Stimulated activated CD8-positive, alpha-beta memory T cell treated with anti-CD3 and anti-CD28 coated beads, Interleukin-4, amount 100 ng/mL, for 48 hours (primary cell): Measurements from ENCODE around the gene SUGT1.
"Not testable (repeated sequence)": the region's sequence is repeated elsewhere in the genome, so short reads cannot be mapped to it uniquely, and the experiment has no call there.

Experiments
- DNase-seq: peaks from one replicate; pipeline ENCODE4 v3.0.0-alpha.2; 2020

The SUGT1 gene

DNA sequence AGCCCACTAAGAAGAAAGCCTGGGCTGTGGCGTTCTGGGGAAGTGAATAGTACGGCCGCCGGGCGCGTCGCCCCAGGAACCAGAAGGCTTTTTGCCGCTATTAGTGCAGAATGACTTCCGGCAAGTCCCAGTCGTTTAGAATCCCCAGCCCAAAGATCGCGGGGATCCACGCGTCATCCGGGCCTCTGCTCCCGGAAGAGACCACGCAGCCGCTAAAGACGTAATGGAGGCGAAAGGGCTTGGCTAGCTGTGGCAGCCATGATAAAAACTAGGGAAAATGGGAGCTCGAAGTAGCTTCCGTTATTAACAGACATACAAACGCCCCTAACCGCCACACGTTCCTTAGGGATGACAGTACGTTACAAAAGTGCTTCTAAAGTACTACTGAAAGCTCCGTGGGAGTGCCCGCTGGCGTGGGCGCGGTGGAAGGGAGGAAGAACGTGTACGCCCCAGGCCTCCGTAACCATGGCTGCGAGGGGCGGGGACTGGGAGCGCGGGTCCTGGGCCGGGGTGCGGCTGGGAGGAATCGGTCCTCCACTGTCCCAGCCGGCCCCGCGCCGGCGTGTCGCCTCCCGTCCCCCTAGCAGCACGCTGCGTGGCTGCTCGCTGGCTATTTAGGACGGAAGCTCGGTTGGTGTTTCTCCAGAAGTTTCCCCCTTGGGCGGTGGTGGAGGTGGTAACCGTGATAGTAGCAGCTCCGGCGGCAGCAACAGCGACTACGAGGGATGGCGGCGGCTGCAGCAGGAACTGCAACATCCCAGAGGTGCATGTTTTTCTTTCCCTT is at the start of gene SUGT1:
Gene SUGT1, plus strand, starts transcription at position 641 of the 784 bp plus-strand sequence. Its CDS starts 85 bp downstream, at position 726.
- DNase-seq: peak; percentile 96

DNA sequence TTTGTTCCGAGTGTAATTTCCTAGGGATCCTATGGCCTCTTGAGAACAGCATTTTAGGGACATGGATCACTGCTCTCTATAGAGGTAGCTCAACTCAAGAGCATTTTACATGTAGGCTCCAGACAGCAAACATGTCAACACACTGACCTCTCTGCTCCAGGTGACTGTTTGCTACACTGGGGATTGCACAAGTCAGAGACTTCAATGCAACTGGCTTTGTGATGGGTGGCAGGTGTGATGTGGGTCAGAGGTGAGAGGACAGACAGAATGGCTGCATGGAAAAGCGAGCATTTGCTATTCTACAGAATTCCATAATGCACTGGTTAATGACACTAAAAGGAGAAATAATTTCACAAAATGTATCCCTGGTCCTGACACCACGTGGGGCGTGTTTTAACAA is 49.3 kb upstream of the SUGT1 start:
- not testable (repeated sequence) for DNase-seq

DNA sequence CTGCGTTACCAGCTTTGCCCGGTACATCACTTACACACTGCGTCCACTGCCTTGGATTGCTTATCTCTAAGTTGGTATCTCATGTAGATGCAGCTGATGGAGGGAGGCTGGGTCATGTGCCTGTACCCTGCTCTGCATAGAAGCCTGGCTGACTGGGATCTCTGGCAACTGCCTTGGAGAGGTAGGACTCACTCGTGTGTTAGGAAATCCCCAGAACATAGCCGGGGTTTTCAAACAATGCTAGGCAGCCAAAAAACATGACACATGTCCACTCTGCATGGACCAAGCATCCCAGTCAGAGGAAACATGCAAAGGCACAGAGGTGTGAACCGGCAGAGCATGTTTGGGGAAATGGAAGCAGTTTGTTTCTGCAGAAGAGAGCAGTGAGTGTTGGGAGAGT is 46.5 kb upstream of the SUGT1 start:
- not testable (repeated sequence) for DNase-seq

DNA sequence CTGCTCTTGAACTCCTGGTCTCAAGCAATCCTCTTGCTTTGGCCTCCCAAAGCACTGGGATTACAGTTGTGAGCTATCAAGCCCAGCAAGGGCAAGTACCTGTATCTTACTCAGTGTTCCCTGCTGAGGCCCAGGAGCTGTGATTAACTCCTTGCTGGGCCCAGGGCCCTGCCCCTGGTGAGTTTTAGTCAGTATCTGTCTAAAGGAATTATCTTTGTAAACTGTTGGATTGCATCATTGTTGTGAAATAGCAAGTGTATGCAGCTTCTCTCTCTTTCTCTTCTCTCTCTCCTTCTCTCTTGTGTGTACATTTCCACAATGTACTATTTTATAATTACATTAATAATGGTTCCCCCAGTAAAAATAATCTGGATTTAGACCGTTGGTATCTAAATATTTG is 45.8 kb upstream of the SUGT1 start:
- DNase-seq: not testable (repeated sequence)

- not testable (repeated sequence) for DNase-seq
Measured at GRCh38 chr13:52608184-52608583, 44.5 kb upstream of the SUGT1 start.

DNA sequence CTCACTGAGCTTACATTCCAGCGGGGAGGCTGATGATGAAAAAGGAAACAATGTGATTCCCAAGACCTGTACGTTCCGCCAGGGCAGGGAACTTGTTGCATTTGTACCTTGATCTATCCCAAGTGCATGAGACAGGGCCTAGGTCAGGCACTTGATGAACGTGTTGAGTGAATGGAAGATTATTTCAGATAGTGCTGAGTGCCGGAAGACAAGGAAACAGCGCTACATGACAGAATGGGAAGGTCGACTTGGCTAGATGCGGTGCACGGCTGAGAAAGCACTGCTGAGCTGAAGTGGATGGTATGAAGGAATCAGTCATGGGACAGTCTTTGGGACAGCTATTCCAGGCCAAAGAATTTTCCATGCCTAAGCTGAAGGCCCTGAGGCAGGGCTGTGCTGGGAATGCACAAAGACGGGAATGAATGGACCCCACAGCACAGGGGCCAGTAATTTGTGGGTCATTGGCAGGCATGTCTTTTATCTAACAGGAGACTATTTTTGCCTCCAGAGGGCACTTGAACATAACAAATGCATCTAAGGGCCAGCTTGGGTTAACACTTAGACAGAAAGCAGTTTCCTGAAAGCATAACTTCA is 43.5 kb upstream of the SUGT1 start:
- not testable (repeated sequence) for DNase-seq

DNA sequence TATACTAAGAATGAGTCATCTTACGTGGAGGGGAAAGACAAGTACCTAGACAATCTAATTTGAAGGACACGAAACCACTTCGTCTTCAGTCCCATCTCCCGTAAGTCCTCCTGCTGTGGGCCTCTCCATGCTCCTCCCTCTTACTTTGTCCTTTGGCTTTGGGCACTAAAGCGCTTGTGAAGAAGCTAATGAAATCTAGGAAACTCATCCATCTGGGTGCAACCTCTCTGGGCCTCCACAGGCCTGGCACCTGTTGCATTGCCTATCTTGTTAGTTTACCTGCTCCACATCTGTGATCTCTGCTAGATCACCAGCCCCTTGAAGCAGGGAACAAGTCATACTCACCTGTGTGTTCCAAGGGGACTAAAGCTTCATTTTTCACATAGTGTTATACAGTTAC is 42.5 kb upstream of the SUGT1 start:
- not testable (repeated sequence) for DNase-seq

DNA sequence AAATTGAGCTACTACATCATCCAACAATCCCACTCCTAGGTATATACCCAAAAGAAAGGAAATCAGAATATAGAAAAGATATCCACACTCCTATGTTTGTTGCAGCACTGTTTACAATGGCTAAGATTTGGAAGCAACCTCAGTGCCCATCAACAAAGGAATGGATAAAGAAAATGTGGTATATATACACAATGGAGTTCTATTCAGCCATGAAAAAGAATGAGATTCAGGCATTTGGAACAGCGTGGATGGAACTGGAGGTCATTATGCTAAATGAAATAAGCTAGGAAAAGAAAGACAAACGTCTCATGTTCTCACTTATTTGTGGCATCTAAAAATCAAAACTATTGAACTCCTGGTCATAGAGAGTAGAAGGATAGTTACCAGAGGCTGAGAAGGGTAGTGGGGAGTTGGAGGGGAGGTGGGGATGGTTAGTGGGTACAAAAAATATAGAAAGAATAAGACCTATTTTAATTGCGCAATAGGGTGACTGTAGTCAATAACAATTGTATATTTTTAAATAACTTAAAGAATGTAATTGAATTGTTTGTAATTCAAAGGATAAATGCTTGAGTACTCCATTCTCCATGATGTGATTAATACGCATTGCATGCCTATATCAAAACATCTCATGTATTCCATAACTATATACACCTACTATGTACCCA is 37.4 kb upstream of the SUGT1 start:
- DNase-seq: no peak

- no peak for DNase-seq
Measured at GRCh38 chr13:52615812-52616211, 36.8 kb upstream of the SUGT1 start.

- peak; percentile 90 for DNase-seq
Measured at GRCh38 chr13:52617070-52618060, 35.3 kb upstream of the SUGT1 start.

- not testable (repeated sequence) for DNase-seq
Measured at GRCh38 chr13:52631083-52631690, 21.4 kb upstream of the SUGT1 start.

GRCh38 chr13:52638666-52639328 is 13.8 kb upstream of the SUGT1 start:
- DNase-seq: no peak

DNA sequence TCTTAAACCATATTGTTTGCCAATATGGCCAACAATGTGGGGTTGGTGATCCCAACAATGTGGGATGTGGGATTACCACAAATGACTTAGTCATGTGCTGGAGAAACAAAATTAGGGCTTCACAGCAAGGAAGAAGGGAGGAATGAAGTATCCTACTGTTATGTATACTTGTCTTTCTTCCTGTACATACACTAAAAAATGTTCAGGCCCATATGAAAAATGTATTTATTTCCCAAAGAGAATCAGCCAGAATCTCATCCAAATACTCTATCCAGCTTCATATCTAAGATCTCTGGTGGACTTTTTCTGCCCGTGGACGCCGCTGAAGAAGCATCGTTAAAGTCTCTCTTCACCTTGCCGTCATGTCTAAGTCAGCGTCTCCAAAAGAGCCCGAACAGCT is 10.5 kb upstream of the SUGT1 start, which contains the start of gene HNRNPA1L2:
Gene HNRNPA1L2, plus strand, starts transcription at position 301 of the 400 bp plus-strand sequence. Its CDS starts 62 bp downstream, at position 363.
- no peak for DNase-seq

DNA sequence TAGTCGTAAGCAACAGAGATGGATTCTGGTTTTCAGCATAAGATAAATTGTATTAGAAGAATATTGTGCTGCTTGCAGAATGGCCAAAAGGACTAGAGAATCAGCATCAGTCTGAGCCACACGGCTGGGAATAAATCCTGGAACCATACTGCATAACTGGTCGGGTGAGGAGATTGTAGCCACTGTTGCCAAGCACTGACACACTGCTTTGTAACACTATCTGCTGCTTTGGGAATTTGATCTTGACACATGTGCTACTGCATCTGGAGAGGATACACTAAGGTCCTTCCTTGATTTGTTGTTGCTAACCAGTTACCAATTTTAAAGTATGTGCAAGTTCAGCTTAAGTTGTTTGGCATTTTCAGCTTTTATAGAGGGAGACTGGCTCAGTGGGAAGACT is 8.5 kb upstream of the SUGT1 start:
- DNase-seq: no peak

- no peak for DNase-seq
Measured at GRCh38 chr13:52646967-52647366, 5.7 kb upstream of the SUGT1 start.

- no peak for DNase-seq
Measured at GRCh38 chr13:52650731-52651130, 1.9 kb upstream of the SUGT1 start.

- DNase-seq: no peak
Measured at GRCh38 chr13:52651897-52652195, 790 bp upstream of the SUGT1 start.

- DNase-seq: no peak
Measured at GRCh38 chr13:52652980-52653303, 306 bp downstream of the SUGT1 start.

DNA sequence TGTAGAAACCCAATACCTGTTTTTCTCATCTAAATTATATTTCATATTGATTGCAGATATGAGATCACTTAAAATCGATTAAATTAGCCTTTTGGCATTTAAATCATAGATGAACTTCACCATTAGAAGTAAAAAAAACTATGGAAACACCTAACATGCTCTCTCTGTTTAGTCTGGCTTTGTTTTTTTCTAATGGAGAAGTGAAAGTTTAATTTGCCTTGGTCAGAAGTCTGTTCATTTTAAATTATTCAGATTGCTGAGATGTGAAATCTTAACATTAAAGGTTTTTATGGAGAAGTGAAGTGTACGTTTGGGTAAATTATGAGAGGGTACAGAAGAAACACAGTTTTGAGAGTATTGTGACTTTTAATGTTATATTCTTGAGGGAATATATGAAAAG is 6.7 kb downstream of the SUGT1 start:
- DNase-seq: no peak

DNA sequence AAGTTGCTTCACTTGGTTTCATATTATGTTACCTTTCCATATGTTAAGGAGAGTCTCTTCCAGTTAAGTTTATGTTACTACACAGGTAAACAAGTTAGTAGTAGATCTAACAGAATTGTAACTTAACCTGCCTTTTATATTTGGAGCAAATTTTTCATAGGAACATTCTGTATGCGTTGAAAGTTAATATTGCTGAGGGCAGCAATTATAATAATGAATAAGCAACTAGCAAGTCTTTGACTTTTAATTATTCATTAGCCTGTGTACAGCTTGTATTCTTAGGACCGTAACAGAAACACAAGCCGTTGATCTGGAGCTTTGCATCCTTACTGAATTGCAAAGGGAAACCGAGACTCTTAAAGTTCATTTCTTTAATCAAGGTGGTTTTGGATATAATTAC is 11.6 kb downstream of the SUGT1 start:
- DNase-seq: no peak

DNA sequence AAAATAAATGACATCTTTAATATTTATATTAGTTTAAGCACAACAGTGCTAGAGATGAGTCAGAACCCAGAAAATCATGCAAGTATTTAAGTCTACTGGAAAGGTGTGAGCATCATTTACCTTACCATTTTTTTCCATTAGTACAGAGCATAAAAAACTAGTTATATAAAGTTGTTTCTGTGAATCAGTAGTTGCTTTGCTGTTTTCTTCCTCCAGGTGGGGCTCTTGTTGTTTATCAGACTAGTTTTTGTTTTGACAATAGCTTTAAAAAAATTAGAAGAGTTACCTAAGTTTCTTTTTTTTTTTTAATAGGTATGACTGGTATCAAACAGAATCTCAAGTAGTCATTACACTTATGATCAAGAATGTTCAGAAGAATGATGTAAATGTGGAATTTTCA is 12.7 kb downstream of the SUGT1 start:
- DNase-seq: no peak

DNA sequence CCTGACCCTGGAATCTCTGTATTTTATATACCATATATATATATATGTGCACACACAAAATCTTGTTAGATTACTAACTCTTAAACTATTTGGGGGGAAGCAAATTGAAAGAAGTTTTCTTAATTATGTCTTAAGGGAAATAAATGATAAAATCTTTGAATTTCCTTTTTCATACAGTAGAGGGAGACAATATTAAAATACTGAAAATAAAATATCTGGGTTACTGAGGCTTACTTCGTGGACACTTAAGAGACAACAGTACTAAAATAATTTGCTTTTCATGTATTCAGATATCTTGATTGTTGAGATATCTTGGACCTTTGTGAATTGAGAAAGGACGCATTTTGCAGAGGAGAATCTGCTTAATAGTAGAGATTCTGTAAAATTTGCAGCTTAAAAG is 17.0 kb downstream of the SUGT1 start:
- DNase-seq: no peak
